GM12865 (cell line): ENCODE results near the gene GLO1.

Experiments
- DNase-seq: peaks from one replicate; pipeline ENCODE4 v3.0.0; 2010; ENCODE audit warnings: low read depth
- H3K4me3 ChIP-seq: 2 replicates; pipeline ENCODE4 v1.5.1; 2011; ENCODE audit warnings: mild to moderate bottlenecking, low read depth, low read length, control low read depth
- CTCF ChIP-seq: IDR thresholded peaks from 2 replicates; pipeline ENCODE4 v1.5.1; 2011; ENCODE audit warnings: low read length, control low read depth, low read depth, inconsistent platforms; ENCODE audit not compliant: insufficient read depth; ENCODE audit errors: missing control alignments

Gene GLO1

GRCh38 chr6:38684237-38684636, 18.7 kb downstream of the GLO1 start:
- no peak for TF ChIP-seq CTCF
- DNase-seq, result no peak
- no peak overlapping the region for H3K4me3 ChIP-seq

- no peak for DNase-seq
- H3K4me3 ChIP-seq, result no peak overlapping the region
- TF ChIP-seq CTCF, result no peak
Observed at GRCh38 chr6:38681850-38682249, 21.1 kb downstream of the GLO1 start.

DNA sequence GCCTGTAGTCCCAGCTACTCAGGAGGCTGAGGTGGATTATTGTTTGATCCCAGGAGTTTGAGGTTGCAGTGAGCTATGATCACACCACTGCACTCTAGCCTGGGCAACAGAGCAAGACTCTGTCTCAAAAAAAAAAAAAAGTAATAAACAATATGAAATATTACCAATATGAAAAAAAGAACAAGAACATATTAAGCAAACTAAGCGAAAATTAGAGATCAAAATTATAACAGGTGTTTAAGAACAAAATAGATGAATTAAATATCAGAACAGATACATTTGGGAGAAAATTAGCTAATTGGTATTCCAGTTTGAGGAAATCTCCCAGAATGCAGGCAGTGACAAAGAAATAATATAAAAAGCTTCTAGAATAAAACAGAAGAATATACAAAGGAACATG, 23.3 kb downstream of the GLO1 start:
- no peak for TF ChIP-seq CTCF
- DNase-seq, result no peak
- H3K4me3 ChIP-seq, result no peak overlapping the region

GRCh38 chr6:38678178-38678760, 24.7 kb downstream of the GLO1 start:
- no peak for DNase-seq
- TF ChIP-seq CTCF, result no peak
- no peak overlapping the region for H3K4me3 ChIP-seq

DNA sequence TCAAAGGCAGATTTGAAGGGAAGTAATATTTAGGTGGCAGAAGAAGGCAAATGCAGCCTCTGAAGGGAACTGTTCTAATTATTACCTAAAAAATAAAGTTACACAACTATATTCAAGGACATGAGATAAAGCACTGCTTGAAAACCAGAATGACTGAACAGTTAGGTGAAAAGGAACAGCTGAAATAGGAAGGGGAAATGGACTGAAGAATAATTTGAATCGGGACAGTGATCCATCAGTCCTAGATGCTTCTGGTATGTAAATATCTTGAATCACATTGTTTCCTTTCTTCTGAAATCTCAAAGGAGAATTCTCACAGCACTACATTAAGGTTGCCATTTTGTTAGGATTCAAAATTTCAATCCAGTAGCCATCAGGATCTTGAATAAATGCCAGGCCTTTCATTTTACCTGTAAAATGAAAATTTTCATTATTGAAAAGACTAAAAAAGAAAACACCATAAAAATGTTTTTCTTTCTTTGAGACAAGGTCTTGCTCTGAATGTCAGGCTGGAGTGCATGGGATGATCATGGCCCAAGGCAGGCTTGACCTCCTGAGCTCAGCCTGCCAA, 25.9 kb downstream of the GLO1 start:
- no peak overlapping the region for H3K4me3 ChIP-seq
- TF ChIP-seq CTCF, result no peak
- DNase-seq, result no peak

- DNase-seq, result peak; percentile 31
- no peak overlapping the region for H3K4me3 ChIP-seq
- TF ChIP-seq CTCF, result no peak
Observed at GRCh38 chr6:38676236-38676973, 26.5 kb downstream of the GLO1 start.
